GM21447 (cell line): ENCODE results near the gene CLIC3.

ENCODE experiments used
- ATAC-seq: cut with Tn5 transposase; IDR thresholded peaks from one replicate; pipeline ENCODE4 v1.9.1; 2021; ENCODE audit not compliant: unreplicated experiment

Gene CLIC3

DNA sequence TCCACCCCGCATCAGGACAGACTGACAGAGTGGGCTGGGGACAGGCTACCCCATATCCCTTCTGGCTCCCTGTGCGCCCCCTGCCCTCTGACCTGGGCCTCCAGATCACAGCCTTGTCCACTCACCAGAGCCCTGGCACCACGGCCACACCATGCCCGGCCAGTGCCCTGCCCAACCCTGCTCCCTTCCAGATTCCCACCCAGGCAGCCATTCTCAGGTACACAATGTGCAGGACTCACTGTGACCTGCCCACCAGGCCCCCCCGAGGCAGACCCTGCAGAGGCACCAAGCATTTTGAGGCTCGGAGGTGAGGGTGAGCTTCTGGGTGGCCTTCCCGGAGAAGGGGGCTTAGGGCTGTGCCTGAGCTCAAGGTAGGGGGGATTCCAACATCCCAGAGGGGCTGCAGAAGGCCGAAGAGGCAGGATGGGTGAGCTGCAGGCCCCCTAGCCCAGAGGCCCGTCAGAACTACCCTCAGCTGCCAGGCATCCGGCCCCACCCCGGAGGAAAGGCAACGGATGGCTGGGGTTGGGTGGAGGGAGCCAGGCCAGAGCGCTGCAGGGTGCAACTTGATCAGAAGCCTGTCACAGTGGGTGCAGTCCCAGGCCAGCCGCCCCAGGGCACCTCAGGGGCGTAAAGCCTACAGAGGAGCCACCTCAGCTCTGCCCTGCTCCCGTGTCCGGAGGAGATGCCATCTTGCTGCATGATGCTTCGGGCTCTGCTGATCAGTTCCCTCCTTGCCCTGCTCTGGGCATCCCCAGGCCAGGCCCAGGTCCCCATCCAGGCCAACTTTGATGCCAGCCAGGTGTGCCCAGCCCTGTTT, 13.9 kb downstream of the CLIC3 start, which contains the start of gene LCNL1:
LCNL1 (plus strand) TSS at position 762 of the 820 bp plus-strand sequence. CDS start 594 bp downstream, outside the sequence.
- no peak for ATAC-seq

- ATAC-seq, result no peak
These were observed 14.7 kb downstream of the CLIC3 start for GRCh38 chr9:136981588-136982231.

DNA sequence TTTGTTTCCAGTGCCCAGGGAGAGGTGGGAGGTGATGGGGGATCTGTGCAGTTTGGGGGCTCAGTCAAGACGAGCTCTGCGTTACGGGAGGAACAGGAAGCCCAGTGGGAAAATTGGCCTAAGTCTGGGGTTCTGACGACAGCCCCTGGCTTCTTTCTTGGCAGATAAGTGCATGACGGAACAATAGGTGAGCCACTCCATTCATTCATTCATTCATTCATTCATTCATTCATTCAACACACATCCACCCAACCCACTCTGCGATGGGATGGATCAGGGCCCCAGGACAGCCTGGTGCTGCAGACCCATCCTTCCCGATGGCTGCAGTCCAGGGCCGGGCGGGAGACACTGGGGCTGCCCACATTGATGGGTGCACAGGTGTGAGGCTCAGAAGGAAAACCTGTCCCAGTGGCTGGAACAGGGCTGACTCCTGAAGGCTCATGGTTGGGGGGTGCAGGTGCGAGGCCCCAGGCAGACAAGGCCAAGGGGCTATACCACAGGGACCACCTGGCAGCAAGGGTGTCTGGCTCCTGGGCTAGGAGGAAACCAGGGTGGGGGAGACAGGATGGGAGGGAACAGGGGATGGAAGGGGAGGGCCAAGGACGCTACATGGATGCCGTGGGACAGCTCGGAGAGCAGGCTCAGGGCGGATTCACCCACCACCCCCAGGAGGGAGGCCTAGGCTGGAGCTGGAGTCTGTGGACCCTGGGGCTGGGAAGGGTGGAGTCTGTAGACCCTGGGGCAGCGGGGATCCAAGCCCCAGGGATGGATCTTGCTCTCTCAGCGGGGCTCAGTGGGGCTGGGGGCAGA, 15.5 kb downstream of the CLIC3 start:
- ATAC-seq, result no peak

DNA sequence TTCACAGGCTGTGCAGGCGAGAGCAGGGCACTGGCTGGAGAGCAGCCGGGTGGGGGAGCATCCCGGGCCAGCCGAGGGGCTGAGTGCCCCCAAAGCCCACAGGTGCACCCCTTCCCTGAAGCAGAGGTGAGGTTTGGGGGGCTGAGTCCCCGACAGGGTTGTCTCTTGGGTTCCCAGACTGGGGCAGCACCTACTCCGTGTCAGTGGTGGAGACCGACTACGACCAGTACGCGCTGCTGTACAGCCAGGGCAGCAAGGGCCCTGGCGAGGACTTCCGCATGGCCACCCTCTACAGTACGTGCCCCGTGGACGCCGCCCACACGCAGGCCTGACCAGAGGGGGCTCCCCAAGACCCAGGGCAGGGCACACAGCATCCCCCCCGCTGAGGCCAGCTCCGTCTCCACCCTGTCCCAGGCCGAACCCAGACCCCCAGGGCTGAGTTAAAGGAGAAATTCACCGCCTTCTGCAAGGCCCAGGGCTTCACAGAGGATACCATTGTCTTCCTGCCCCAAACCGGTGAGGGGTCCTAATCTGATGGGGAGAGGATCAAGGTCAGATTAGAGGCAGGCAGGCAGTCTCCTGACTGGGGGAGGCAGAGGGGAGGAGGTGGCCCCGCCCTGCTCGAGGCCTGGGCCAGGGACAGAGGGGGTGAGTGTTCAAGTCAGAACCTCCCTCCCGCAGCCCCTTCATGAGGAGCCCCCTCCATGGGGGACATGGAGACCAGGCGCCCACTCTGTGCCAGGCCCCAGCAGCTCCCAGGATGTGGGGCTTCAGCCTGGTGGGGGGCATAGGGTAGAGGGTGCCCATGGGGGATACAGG, 16.4 kb downstream of the CLIC3 start:
- ATAC-seq, result no peak

- ATAC-seq, result no peak
These were observed 17.4 kb downstream of the CLIC3 start for GRCh38 chr9:136978865-136979544.

DNA sequence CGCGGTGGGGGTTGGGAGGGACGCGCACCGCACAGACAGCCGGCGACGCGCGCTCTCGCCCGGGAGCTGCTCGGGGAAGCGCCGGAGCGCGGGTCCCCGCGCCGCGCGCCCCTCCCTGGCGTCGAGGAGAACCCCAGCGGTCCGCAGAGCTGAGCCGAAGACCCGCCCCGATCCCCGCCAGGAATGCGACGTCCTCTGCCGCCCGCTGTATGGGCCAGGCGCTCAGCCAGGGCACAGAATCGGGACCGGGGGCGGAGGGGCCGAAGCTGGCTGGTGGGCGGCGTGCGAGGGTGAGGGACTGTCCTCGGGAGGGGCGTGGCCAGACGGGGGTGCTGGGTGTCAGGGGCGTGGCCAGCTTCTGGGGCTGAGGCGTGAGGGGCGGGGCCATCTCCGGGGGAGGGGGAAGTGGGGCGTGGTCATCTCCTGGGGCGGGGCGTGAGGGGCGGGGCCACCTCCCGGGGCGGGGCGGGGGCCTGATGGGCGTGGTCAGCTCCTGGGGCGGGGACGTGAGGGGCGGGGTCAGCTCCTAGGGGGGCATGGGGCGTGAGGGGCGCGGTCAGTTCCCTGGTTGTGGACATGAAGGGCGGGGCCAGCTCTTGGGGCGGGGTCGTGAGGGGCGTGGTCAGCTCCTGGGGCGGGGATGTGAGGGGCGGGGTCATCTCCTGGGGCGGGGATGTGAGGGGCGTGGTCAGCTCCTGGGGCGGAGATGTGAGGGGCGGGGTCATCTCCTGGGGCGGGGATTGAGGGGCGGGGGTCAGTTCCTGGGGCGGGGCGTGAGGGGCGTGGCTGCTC, 18.1 kb downstream of the CLIC3 start:
- ATAC-seq, result no peak

DNA sequence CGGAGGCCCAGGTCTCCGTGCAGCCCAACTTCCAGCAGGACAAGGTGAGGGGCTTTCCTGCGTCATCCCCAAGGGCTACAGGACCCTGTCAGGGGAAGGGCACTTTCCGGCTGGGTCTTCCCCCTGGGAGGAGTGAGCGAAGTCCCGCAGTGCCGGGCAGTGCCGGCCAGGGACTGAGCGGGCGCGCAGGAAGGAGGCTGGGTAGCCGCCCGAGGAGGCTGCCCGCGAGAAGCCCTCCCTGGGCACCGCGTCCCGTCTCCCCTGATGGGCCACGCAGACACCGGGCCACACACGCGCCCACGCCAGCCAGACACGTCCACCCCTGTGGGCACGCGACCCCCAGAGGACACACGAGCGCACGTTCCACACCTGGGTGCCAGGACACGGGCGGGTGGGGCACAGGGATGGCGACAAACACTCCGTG, 18.7 kb downstream of the CLIC3 start:
- no peak for ATAC-seq

DNA sequence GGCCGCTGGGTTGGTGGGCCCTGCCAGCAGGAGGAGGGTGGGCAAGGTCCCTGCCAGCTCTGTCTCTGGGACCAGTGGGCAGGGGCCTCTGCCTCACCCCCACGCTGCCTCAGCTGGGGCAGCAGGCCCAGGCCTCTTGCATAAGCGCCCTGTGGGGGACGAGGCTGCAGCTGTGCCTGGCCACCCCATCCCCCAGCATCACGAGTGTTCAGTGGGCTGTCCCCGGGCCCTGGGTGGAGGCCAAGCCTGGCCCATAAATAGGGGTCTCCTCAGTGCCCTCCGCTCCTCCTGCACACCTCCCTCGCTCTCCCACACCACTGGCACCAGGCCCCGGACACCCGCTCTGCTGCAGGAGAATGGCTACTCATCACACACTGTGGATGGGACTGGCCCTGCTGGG, 19.1 kb downstream of the CLIC3 start, which contains the start of gene PTGDS:
PTGDS (plus strand) TSS at position 282 of the 400 bp plus-strand sequence; CDS start at position 357, 75 bp downstream.
- no peak for ATAC-seq

DNA sequence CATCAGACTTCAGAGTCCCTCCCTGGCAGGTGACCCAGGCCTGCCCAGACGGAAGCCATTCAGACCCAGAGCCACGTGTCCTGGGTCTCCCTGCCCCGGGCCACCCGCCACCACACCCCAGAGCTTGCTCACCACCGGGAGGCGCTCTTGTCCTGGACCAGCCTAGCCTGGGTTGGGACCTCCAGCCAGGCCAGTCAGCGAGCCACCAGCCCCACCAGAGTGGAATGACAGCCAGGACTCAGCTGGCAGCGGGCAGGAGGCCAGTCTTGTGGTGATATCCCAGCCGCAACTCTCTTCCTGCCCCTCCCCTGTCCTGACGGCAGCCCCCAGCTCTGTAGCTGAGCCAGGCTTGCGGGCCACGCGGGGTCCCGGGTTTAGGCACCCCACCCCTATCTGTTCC, 20.7 kb downstream of the CLIC3 start:
- ATAC-seq, result no peak

- no peak for ATAC-seq
These were observed 21.4 kb downstream of the CLIC3 start for GRCh38 chr9:136974817-136975535.

- no peak for ATAC-seq
These were observed 22.4 kb downstream of the CLIC3 start for GRCh38 chr9:136973618-136974617.

DNA sequence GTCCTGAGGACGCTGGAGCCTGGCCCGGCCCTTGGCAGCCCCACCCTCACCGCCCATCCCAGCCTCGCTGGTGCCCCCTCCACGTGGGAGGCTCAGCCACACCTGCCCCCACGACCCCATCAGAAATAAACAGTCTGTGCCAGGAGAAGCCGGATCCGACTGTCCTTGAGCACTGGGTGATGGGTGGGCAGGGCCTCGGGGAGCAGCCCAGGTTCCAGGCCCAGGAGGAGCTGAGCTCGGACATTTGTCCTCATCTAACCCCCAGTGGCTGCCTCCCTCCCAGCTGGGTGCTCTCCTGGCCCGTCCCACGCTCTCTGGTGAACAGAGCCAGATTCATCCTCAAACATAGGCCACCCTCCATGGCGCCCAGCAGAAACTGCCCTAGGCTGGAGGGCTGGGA, 23.6 kb downstream of the CLIC3 start:
- ATAC-seq, result no peak

DNA sequence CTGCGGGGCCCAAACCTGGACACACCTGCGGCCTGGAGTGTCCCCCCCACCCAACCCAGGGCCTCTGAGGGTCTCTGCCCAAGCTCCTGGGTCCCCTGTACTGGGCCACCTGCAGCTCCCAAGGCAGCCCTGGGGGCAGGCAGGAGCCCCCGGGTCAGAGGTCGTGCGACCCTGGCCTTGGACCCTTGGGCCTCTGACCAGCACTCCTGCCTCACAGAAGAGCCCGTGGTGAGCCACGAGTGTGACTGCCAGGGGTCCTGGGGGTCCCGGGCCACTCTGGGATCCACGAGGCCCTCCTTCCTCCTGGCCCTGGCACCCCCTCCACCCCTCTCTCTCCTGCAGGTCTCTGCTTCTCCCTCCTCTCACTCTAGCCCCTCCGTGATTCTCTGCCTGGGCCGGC, 24.0 kb downstream of the CLIC3 start:
- no peak for ATAC-seq

- no peak for ATAC-seq
These were observed 24.6 kb downstream of the CLIC3 start for GRCh38 chr9:136971746-136972145.

DNA sequence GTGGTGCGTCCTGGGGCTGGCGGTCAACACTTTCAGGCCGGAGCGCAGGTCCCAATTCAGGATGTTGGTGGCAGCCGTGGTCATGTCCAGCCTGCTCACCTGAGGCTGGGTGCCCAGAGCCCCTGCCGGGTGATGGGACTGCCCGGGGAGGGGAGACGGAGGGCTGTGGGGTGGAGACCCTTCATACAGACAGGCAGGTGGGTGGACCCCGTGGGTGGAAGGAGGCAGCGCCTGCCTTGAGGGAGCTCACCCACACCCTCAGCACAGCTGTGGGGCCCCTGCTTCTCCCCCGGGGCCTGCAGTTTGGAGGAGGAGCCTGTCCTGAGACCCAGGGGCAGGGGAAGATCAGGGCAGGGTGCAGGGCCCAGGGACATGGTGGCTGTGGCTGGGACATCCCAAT, 26.0 kb downstream of the CLIC3 start:
- no peak for ATAC-seq

- no peak for ATAC-seq
These were observed 26.6 kb downstream of the CLIC3 start for GRCh38 chr9:136969774-136970173.

DNA sequence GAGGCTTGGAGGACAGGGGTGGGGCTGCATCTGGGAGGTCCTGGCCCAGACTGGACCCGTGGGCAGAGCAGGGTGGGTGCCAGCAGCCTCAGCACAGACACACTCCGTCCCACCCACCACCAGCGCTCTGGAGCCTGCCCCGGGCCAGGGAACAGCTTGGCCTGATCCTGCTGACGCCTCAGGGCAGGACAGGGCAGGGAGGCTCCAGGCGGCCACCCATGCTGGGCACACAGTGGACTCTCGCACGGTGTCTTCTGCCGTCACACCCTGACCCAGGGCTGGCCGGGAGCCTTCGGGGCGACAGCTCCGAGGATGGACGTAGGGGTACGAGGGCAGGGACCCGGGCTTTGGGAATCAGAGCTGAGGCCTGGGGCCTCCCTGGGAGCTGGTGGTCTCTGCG, 27.2 kb downstream of the CLIC3 start:
- ATAC-seq, result no peak
